ENCODE results near the gene PAPPA2.
"Not testable (repeated sequence)": the region's sequence is repeated elsewhere in the genome, so short reads cannot be mapped to it uniquely, and the experiment has no call there.

PAPPA2 gene

GRCh38 chr1:176756817-176757216 is 293.8 kb downstream of the PAPPA2 start:
- DNase-seq (ENCODE audit: low read depth in 3 of 3, low spot score in 1 of 3): not testable (repeated sequence)

- DNase-seq (ENCODE audit: low read depth in 3 of 3, low spot score in 1 of 3): no peak
Measured at GRCh38 chr1:176765608-176766007, 302.6 kb downstream of the PAPPA2 start.

DNA sequence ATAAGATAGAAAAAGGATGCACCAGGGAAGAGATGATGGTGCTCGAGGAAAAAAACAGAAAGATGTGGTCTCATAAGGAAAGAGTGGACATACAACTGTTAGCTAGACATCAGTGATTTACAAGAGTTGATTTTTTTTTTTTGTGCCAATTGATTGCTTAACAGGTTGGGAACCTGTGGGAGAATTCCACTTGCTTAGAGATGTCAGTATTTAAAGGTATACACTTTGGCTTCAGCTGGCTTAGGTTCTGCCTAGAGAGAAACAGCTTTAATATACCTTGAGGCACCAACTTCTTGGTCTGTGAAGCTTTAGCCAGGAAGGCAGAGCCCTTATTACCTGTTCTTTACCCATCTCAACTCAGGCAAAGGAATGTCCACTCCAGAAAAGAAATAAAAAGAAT is 303.8 kb downstream of the PAPPA2 start:
- no peak for DNase-seq (ENCODE audit: low read depth in 3 of 3, low spot score in 1 of 3)

GRCh38 chr1:176767714-176768136 is 304.8 kb downstream of the PAPPA2 start:
- DNase-seq (ENCODE audit: low read depth in 3 of 3, low spot score in 1 of 3): no peak

DNA sequence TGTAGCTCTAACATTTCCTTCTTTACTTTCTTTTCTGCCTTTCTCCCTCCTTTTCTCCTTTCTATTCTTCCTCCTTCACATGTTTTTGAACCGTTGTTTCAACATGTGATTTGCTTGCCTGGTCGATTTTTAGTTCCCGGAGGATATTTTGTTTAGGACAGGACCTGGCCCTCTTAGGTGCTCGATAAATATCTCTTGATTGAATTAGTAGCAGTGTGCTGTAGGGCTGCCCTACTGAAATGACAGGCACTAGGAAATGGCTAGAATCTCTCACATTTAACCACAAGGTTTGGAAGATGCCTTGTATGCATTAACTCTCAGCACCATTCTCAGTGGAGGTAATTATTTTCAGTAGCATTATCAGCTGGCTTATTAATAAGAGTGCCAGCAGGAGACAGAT is 305.6 kb downstream of the PAPPA2 start:
- no peak for DNase-seq (ENCODE audit: low read depth in 3 of 3, low spot score in 1 of 3)

DNA sequence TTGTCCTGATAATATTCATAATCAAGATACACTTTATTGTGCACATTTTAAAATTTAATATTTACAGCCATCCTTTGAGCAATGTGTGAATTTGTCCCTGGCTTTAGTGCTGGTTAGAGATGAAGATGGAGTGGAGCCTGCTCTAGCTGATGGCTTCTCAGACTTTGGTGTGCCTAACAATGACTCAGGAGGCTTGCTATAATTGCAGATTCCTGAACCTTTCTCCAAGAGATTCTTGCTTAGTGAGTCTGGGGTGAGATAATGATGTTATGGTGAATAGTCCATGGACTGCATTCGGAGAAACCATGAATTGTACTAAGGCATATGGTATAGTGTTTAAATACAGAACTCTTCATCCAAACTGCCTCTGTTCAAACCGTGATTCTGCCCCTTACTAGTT is 307.1 kb downstream of the PAPPA2 start:
- DNase-seq (ENCODE audit: low read depth in 3 of 3, low spot score in 1 of 3): no peak

GRCh38 chr1:176773038-176773437 is 310.1 kb downstream of the PAPPA2 start:
- no peak for DNase-seq (ENCODE audit: low read depth in 3 of 3, low spot score in 1 of 3)

GRCh38 chr1:176774224-176774623 is 311.2 kb downstream of the PAPPA2 start:
- DNase-seq (ENCODE audit: low read depth in 3 of 3, low spot score in 1 of 3): no peak

DNA sequence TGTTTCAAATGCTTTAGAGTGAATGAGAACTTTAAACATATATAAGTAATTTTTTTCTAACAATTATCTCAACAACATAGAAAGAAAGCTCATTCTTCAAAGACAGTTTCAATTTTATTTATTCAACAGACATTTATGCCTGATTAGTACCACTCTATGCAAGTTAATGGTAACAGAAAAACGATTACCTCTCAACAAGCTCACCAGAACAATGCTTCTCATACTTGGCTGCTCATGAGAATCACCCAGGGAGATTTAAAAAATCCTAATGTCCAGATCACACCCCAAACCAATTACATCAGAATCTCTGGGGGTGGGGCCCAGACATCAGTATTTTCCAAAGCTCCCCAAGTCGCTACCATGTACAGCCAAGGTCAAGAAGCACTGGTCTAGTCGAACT is 312.4 kb downstream of the PAPPA2 start:
- DNase-seq (ENCODE audit: low read depth in 3 of 3, low spot score in 1 of 3): no peak

GRCh38 chr1:176775996-176776395 is 313.0 kb downstream of the PAPPA2 start:
- DNase-seq (ENCODE audit: low read depth in 3 of 3, low spot score in 1 of 3): no peak

DNA sequence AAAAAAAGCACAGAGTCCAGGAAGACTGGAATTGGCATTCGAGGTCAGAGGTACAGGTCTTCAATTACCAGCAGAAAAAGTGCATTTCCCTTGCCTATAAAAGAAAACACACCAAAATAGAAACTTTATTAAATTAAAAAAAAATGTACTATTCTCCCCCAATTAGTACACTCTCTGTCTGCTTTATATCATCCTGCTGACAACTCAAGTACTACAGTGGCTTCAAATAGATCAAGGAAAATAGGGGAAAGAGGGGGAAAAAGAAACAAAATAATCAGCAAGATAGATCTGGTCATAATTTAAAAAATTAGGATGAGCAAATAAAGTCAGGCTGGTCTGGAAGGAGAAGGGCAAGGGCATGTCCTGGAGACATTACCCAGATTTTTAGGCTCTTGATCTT is 315.1 kb downstream of the PAPPA2 start:
- DNase-seq (ENCODE audit: low read depth in 3 of 3, low spot score in 1 of 3): no peak

- no peak for DNase-seq (ENCODE audit: low read depth in 3 of 3, low spot score in 1 of 3)
Measured at GRCh38 chr1:176779992-176780328, 317.0 kb downstream of the PAPPA2 start.

DNA sequence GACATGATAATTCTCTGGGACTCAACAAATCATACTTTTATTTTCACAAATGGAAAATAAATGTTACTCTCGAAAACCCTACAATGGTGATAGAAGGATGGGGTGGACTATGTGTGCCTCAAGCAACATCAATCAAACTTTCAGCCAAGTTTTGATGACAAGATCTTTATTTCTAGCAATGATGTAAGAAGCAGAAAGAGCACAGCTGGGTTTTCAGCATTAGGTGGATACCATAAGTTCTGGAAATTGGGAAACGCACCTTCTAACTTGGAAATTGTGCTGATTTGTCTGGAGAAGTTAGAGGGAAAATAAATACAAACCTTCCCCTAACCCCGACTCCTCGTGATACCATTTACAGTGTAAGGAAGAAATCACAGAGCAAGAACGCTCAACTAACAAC is 320.3 kb downstream of the PAPPA2 start:
- no peak for DNase-seq (ENCODE audit: low read depth in 3 of 3, low spot score in 1 of 3)

GRCh38 chr1:176785056-176785455 is 322.1 kb downstream of the PAPPA2 start:
- no peak for DNase-seq (ENCODE audit: low read depth in 3 of 3, low spot score in 1 of 3)

GRCh38 chr1:176785791-176786190 is 322.8 kb downstream of the PAPPA2 start:
- DNase-seq (ENCODE audit: low read depth in 3 of 3, low spot score in 1 of 3): no peak

- no peak for DNase-seq (ENCODE audit: low read depth in 3 of 3, low spot score in 1 of 3)
Measured at GRCh38 chr1:176786274-176786673, 323.3 kb downstream of the PAPPA2 start.

GRCh38 chr1:176789571-176790090 is 326.7 kb downstream of the PAPPA2 start:
- no peak for DNase-seq (ENCODE audit: low read depth in 3 of 3, low spot score in 1 of 3)

DNA sequence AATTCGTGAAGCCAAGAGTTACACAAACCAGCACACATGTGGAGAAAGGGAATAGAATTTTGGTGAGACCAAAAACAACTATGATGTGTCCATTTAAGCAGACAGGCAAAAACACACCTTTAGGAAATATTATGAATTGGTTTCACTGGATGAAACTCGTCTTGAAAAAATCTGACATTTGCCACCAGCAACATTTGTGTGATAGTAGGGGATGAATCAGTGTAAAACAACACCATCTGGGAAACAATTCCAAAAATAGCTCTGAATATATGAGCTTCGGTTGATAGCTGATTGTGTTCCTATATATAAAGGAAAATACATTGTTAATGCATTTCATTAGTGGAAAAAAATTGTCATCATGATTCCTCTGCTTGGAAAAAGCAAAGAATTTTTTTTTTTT is 327.8 kb downstream of the PAPPA2 start:
- DNase-seq (ENCODE audit: low read depth in 3 of 3, low spot score in 1 of 3): no peak

DNA sequence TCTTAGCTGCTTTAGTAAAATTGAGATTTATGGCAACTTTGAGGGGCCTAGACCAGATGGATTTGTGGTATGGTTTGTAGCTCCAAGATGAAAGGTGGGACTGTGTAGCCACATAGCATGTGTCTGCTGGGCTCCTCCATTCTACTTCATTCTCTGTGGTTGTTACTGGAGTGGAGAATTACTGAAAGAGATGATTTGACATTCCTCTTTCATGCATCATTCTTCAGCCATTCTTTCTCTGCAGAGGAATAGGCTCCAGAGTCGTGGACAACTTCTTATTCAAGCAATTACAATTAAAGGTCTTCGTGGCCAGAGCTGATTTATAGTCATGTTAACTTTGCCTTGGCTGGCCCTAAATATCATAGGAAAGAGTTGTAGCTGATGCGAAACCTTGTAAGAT is 328.9 kb downstream of the PAPPA2 start:
- DNase-seq (ENCODE audit: low read depth in 3 of 3, low spot score in 1 of 3): no peak

DNA sequence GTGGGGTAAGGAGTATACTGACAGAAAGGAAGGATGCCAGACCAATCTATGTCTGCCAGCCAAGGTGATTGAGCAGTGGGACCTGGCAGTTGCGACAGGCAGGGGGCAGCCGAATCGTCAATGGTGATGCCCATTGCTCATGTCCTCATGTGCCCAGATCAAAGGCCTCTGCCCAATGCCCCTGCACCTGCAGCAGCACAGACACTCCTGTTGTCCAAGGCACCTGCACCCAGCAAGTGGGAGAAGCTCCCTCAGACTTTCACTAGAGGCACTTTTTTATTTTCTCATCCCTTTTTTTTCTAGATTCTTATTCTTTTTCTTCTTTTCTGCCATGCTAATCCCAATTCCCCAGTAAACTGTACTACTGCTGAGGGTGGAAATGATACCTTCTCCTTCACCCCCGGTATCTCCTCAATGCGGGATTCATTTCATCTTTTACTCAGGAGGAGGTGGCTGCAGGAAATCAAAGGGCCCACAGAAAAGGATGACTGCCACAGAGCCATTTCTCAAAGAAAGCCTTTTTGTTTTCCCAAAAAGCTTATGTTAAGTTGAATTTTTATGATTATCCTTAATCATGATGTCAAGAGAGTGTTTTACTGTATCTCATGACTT is 332.0 kb downstream of the PAPPA2 start:
- no peak for DNase-seq (ENCODE audit: low read depth in 3 of 3, low spot score in 1 of 3)

DNA sequence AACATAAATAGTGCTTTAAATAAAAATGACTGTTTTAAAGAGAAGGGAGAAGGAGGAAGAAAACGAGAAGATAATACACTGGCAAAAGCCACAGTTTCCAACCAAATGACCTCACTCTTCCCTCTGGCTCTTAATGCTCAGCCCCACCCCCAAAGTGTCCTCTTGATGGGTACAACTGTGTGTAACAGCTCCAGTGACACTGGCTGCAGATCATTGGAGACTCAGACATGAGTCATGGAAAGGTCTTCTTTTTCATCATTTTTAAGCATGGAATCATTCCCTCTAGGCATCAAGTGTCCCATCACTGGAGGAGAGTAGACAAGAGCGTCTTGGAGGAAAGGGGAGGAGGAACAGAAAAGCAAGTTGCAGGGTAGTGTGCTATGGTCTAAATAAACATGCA is 333.0 kb downstream of the PAPPA2 start:
- no peak for DNase-seq (ENCODE audit: low read depth in 3 of 3, low spot score in 1 of 3)

- DNase-seq (ENCODE audit: low read depth in 3 of 3, low spot score in 1 of 3): no peak
Measured at GRCh38 chr1:176796583-176796982, 333.6 kb downstream of the PAPPA2 start.

GRCh38 chr1:176799327-176799726 is 336.4 kb downstream of the PAPPA2 start:
- DNase-seq (ENCODE audit: low read depth in 3 of 3, low spot score in 1 of 3): no peak
